Mucosa of rectum (tissue), 2 donors: Measurements from ENCODE around the gene TOR3A.

ENCODE experiments used
- H3K27ac ChIP-seq, 2 donors: one replicate each; pipeline ENCODE4 v1.7.0; 2013; ENCODE audit warnings: inconsistent platforms in 2 of 2, low read depth in 2 of 2, low read length in 2 of 2
- H3K27me3 ChIP-seq, 2 donors: one replicate each; pipeline ENCODE4 v1.7.0; 2013; ENCODE audit warnings: low read length in 2 of 2; ENCODE audit not compliant: control insufficient read depth in 2 of 2, insufficient read depth in 2 of 2
- H3K36me3 ChIP-seq, 2 donors: one replicate each; pipeline ENCODE4 v1.7.0; 2013; ENCODE audit warnings: low read length in 2 of 2; ENCODE audit not compliant: control insufficient read depth in 2 of 2, insufficient read depth in 2 of 2
- H3K4me1 ChIP-seq, 2 donors: one replicate each; pipeline ENCODE4 v1.7.0; 2013; ENCODE audit warnings: low read length in 2 of 2, mild to moderate bottlenecking in 1 of 2; ENCODE audit not compliant: control insufficient read depth in 2 of 2, insufficient read depth in 2 of 2
- H3K4me3 ChIP-seq, 2 donors: one replicate each; pipeline ENCODE4 v1.7.0; 2013; ENCODE audit warnings: low read length in 2 of 2
- H3K9ac ChIP-seq, 2 donors: one replicate each; pipeline ENCODE4 v1.7.0; 2013; ENCODE audit warnings: low read length in 2 of 2, low read depth in 1 of 2, mild to moderate bottlenecking in 1 of 2
- H3K9me3 ChIP-seq, 2 donors: one replicate each; pipeline ENCODE4 v1.7.0; 2013; ENCODE audit warnings: low read length in 2 of 2; ENCODE audit not compliant: control insufficient read depth in 2 of 2
- donor health status: healthy.
- donor health status: Normal muscosa, but diverticular disease.

The TOR3A gene

GRCh38 chr1:179090522-179090921 is 8.7 kb downstream of the TOR3A start:
- Histone ChIP-seq H3K27ac (no peak overlapping the region), H3K9me3 (no peaks in the 10 kb centered on the region), H3K36me3 (peaks cover 51 to 68% of the 10 kb centered on the region in 2 donors), H3K4me1 (peaks cover 0 to 4% of the 10 kb centered on the region in 2 donors), H3K4me3 (no peak overlapping the region), H3K27me3 (no peaks in the 10 kb centered on the region), H3K9ac (no peak overlapping the region)

- no peak overlapping the region for H3K27ac ChIP-seq
- peaks cover 0 to 4% of the 10 kb centered on the region in 2 donors for H3K4me1 ChIP-seq
- peaks cover 53 to 68% of the 10 kb centered on the region in 2 donors for H3K36me3 ChIP-seq
- no peak overlapping the region for H3K9ac ChIP-seq
- no peak overlapping the region for H3K4me3 ChIP-seq
- no peaks in the 10 kb centered on the region for H3K9me3 ChIP-seq
- no peaks in the 10 kb centered on the region for H3K27me3 ChIP-seq
Measured at GRCh38 chr1:179090923-179091322, 9.1 kb downstream of the TOR3A start.

- Histone ChIP-seq H3K9ac (no peak overlapping the region), H3K4me1 (peaks cover 0 to 4% of the 10 kb centered on the region in 2 donors), H3K9me3 (no peaks in the 10 kb centered on the region), H3K36me3 (peaks cover 57 to 70% of the 10 kb centered on the region in 2 donors), H3K27ac (no peak overlapping the region), H3K4me3 (no peak overlapping the region), H3K27me3 (no peaks in the 10 kb centered on the region)
Measured at GRCh38 chr1:179091691-179092165, 9.9 kb downstream of the TOR3A start.

- Histone ChIP-seq H3K36me3 (peaks cover 63 to 73% of the 10 kb centered on the region in 2 donors), H3K9me3 (no peaks in the 10 kb centered on the region), H3K4me1 (no peaks in the 10 kb centered on the region), H3K27me3 (no peaks in the 10 kb centered on the region), H3K4me3 (no peak overlapping the region), H3K9ac (no peak overlapping the region), H3K27ac (no peak overlapping the region)
Measured at GRCh38 chr1:179092896-179093461, 11.1 kb downstream of the TOR3A start.

GRCh38 chr1:179094818-179095217 is 12.9 kb downstream of the TOR3A start:
- H3K27me3 ChIP-seq = no peaks in the 10 kb centered on the region
- no peak overlapping the region for H3K9ac ChIP-seq
- H3K27ac ChIP-seq = no peak overlapping the region
- H3K4me3 ChIP-seq = no peak overlapping the region
- H3K36me3 ChIP-seq = peaks cover 52 to 64% of the 10 kb centered on the region in 2 donors
- H3K9me3 ChIP-seq = no peaks in the 10 kb centered on the region
- H3K4me1 ChIP-seq = no peaks in the 10 kb centered on the region

- H3K4me1 ChIP-seq = no peaks in the 10 kb centered on the region
- H3K27me3 ChIP-seq = no peaks in the 10 kb centered on the region
- no peak overlapping the region for H3K9ac ChIP-seq
- no peak overlapping the region for H3K4me3 ChIP-seq
- H3K27ac ChIP-seq = no peak overlapping the region
- H3K9me3 ChIP-seq = no peaks in the 10 kb centered on the region
- H3K36me3 ChIP-seq = peaks cover 52 to 61% of the 10 kb centered on the region in 2 donors
Measured at GRCh38 chr1:179095377-179095776, 13.5 kb downstream of the TOR3A start.

GRCh38 chr1:179095924-179096323 is 14.1 kb downstream of the TOR3A start:
- Histone ChIP-seq H3K27ac (no peak overlapping the region), H3K4me3 (no peak overlapping the region), H3K9me3 (no peaks in the 10 kb centered on the region), H3K36me3 (peaks cover 52 to 56% of the 10 kb centered on the region in 2 donors), H3K4me1 (no peaks in the 10 kb centered on the region), H3K27me3 (no peaks in the 10 kb centered on the region), H3K9ac (no peak overlapping the region)

- Histone ChIP-seq H3K36me3 (peaks cover 20 to 21% of the 10 kb centered on the region in 2 donors), H3K4me3 (no peak overlapping the region), H3K9ac (no peak overlapping the region), H3K9me3 (no peaks in the 10 kb centered on the region), H3K4me1 (no peaks in the 10 kb centered on the region), H3K27me3 (no peaks in the 10 kb centered on the region), H3K27ac (no peak overlapping the region)
Measured at GRCh38 chr1:179099891-179100290, 18.0 kb downstream of the TOR3A start.

- H3K27ac ChIP-seq = no peak overlapping the region
- no peaks in the 10 kb centered on the region for H3K27me3 ChIP-seq
- no peaks in the 10 kb centered on the region for H3K9me3 ChIP-seq
- H3K9ac ChIP-seq = no peak overlapping the region
- H3K4me3 ChIP-seq = no peak overlapping the region
- no peaks in the 10 kb centered on the region for H3K4me1 ChIP-seq
- peaks cover 7 to 8% of the 10 kb centered on the region in 2 donors for H3K36me3 ChIP-seq
Measured at GRCh38 chr1:179101566-179101965, 19.7 kb downstream of the TOR3A start.

- H3K36me3 ChIP-seq = peaks cover 13 to 21% of the 10 kb centered on the region in 2 donors
- H3K27ac ChIP-seq = no peak overlapping the region
- H3K9ac ChIP-seq = no peak overlapping the region
- no peaks in the 10 kb centered on the region for H3K27me3 ChIP-seq
- no peaks in the 10 kb centered on the region for H3K4me1 ChIP-seq
- no peak overlapping the region for H3K4me3 ChIP-seq
- no peaks in the 10 kb centered on the region for H3K9me3 ChIP-seq
Measured at GRCh38 chr1:179103999-179104398, 22.1 kb downstream of the TOR3A start.
